HG02759 (cell line): Measurements from ENCODE around the gene LTBP3.
"Not testable (repeated sequence)": the region's sequence is repeated elsewhere in the genome, so short reads cannot be mapped to it uniquely, and the experiment has no call there.

Source experiments
- ATAC-seq: cut with Tn5 transposase; IDR thresholded peaks from one replicate; pipeline ENCODE4 v1.9.1; 2021; ENCODE audit warnings: mild to moderate bottlenecking, moderate library complexity; ENCODE audit not compliant: unreplicated experiment

The LTBP3 gene

DNA sequence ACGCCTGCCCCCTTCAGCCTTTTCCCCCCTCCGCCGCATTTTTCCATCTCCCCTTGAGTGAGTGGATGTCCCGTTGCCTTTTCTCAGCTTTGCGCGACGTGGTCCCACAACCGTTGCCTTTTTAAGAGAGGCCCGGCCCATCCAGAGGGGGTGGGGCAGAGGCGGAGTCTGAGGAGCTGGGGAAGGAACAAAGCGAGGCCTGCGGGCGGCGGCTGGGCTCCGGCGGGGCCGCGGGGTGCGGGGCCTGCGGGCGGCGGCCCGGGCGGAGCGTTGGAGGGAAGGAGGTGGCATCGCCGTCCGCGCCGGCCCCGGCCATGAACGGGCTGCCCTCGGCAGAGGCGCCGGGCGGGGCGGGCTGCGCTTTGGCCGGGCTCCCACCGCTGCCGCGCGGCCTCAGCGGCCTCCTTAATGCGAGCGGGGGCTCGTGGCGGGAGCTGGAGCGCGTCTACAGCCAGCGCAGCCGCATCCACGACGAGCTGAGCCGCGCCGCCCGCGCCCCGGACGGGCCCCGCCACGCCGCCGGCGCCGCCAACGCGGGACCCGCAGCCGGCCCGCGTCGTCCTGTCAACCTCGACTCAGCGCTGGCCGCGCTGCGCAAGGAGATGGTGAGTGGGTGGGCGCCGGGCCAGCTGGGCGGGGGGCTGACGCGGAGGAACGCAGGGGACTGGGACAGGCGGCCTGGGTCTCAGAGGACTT, 14.3 kb upstream of the LTBP3 start, which contains the start of gene FAM89B:
Gene FAM89B, plus strand, starts transcription at position 183 of the 696 bp plus-strand sequence. Its CDS starts 132 bp downstream, at position 315.
- ATAC-seq, result no peak

DNA sequence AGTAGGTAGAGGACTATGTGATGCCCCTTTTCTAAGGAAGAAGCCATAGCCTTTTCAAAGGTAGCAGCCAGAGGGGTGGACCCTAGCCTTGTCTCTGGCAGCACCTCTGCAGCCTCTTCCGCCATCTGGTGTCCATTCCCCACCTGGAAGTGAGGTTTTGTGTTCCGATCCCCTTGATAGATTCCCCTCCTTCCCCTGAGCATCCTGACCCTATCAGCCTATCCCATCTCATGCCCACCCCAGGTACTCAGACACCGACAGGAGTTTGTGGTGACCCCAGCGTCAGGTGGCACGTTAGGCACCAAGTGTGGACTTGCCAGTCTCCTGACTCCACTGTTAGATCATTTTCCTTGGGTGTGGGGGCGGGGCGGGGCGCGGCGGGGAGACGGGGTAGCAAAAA, 13.8 kb upstream of the LTBP3 start:
- no peak for ATAC-seq

DNA sequence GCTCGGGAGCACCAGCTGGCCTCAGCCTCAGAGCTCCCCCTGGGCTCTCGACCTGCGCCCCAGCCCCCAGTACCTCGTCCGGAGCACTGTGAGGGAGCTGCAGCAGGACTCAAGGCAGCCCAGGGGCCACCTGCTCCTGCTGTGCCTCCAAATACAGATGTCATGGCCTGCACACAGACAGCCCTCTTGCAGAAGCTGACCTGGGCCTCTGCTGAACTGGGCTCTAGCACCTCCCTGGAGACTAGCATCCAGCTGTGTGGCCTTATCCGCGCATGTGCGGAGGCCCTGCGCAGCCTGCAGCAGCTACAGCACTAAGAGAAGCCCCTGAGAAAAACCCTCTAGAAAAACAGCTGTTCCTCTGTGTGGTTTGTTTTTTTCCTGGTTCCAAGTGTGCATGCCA, 13.3 kb upstream of the LTBP3 start:
- no peak for ATAC-seq

DNA sequence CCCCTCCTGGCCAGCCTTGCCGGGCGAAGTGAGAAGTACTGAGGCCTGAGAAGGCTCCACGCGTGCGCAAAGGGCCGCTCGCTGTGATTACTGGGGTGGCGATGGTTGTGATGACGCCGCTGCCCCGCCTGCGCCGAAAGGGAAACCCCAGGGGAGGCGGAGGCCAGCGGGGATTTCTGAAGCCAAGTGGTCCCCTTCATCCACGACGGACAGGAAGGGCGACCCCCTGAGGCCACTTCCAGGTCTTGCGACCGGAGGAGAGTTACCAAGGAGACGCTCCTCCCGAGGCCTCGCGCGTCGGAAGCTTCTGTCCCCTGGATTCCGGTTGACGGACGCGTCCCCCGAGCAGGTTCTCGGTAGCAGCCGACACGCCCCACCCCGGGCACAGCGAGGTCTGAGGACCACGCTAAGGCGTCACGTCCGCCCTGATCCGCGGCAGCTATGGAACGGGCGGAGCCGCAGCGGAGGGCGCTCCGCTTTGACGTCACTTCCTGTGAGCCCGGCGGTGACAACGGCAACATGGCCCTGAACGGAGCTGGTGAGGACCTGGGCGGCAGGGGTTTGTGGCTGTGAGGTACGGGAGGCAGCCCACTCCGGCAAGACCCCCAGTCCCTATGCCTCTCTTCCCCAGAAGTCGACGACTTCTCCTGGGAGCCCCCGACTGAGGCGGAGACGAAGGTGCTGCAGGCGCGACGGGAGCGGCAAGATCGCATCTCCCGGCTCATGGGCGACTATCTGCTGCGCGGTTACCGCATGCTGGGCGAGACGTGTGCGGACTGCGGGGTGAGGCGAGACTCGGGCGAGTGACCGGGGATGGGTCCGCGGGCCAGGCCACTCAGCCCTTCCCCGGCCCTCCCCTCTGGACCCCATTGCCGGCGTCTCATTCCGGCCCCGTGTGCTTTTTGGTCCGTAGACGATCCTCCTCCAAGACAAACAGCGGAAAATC, 12.1 kb upstream of the LTBP3 start, which contains the start of gene ZNRD2:
Gene ZNRD2, plus strand, starts transcription at position 505 of the 946 bp plus-strand sequence. Its CDS starts 15 bp downstream, at position 520.
- ATAC-seq, result peak; percentile 69

DNA sequence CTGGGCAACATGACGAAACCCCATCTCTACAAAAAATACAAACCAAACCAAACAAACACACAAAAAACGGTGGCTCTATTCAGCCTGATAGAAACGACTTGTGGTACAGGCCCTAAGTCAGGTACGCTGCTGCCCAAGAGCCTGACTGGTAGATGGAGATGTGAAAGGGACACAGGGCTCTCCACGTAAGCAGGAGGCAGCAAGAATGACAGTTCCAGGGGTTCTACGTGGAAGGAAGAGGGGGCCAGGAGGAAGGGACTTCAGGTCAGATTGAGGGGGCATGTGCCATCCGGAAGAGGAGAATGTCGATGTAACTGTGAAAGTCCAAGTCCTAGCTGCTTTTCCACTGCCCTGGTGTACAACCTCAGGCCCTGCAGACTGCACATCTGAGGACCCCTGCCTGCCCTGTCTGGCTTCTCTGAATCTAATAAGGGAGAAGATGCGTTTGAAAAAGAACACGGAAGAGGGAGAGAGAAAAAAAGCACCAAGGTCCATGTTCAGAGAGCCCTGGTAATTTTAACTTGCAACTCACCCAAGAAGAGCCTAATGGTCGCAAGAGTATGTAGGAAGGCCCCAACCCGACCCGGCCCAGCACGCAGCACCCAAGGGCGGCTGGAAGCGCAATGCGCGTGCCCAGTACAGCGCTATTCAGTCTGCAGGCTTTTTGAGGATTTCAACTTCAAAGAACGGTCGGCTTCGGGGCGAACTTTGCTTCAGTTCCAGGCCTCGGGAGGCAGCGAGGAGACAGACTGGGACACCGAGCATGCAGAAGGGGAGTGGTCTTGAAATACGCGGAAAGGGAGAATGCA, 11.2 kb upstream of the LTBP3 start:
- ATAC-seq, result no peak

DNA sequence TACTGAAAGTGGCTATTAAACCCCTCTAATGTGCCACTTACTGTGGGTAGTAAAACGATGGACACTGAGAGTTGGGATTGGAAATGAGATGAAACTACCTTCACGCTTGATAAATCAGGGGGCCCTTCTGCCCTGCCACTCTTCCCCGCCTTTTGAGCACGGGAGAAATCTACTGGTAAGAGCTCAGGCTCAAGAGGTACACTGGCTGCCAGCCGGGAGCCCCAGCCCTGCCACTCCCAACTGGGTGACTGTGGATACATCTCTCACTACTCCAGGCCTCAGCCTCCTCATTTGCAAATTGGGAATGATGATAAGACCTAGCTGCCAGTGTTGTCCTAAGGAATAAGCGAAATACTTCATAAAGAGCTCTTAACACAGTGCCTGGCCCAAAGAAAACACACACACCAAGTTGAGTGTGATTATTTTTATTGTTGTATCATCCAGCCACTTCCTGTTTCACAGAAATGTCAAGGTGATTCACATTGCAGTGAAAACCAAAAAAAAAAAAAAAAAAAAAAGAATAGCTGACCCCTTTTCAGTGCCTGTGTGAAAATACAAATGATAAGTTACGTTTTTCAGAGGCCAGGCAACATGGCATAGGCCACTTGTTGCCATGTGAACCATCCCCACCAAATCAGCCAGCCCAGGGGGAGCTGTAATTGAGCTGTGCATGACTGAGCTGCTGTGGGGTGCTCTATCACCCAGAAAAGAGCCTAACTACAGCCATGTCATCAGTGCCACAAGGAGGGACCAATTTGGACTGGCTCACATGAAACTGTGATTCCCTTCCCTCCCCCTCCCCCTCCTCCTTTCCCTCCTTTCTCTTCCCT, 7.7 kb upstream of the LTBP3 start:
- no peak for ATAC-seq

DNA sequence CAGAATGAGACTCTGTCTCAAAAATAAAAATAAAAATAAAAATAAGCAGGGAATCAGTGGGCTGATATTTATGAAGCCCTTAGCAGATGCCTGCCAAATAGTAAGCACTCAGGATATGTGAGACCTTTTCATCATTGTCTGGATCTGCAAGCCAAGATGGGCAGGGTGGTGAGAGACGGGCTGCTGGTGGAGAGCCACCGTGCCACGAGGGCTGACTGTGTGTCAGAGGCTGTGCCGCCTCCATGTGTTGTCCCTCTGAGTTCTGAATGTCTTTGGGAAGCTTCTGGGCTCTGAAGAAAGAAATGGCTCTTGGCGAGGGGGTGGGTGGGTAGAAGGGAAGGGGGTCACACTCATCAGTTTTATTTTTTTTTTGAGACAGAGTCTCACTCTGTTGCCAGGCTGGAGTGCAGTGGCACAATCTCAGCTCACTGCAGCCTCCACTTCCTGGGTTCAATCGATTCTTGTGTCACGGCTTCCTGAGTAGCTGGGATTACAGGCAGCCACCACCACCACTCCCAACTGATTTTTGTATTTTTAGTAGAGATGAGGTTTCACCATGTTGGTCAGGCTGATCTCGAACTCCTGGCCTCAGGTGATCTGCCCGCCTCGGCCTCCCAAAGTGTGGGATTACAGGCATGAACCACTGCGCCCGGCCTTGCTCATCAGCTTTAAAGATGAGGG, 6.9 kb upstream of the LTBP3 start:
- not testable (repeated sequence) for ATAC-seq

DNA sequence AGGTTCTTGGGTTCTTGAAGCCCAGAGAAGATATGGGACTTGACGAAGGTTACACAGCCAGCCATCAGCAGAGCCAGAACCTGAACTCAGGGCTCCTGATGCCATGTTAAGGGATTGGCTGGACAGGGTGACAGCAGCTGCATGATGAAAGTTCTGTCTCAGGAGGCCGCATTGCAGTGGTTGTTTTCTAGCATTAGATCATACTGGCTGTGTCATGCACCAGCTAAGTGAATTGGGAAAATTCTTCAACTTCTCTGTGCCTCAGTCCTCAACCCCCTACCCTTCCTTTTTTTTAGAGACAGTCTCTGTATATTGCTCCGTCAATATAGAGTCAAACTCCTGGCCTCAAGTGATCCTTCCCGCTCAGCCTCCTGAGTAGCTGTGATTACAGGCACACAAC, 5.4 kb upstream of the LTBP3 start:
- ATAC-seq, result no peak

DNA sequence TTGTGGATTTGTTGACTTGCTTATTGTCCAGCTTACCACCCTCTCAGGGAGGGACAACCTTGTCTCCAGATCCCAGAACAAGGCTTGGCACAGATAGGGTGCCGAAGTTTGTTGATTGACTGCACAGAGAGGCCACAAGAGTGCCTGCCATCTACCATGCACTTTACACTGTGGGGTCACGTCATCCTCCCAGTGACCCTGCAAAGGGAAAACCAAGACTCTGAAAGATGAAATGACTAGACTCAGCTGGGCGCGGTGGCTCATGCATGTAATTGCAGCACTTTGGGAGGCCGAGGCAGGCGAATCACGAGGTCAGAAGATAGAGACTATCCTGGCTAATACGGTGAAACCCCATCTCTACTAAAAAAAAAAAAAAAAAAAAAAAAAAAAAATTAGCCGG, 4.6 kb upstream of the LTBP3 start:
- no peak for ATAC-seq

DNA sequence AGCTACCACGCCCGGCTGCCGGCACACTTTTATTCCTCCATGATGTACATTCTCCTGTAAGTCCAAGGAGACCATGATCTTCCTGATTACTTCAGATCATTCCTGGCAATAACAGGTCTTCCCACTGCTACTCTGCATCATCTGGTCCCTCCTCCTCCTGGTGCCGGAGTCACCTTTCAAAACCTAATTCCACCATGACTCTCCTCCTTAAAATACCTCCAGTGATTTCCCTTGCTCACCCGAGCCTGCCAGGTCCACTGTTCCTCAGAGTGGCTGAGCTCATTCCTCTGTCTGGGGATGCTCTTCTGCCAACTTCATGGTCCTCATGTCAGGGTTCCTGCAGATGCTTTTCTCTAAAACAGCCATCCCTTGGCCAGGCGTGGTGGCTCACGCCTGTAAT, 3.9 kb upstream of the LTBP3 start:
- no peak for ATAC-seq

DNA sequence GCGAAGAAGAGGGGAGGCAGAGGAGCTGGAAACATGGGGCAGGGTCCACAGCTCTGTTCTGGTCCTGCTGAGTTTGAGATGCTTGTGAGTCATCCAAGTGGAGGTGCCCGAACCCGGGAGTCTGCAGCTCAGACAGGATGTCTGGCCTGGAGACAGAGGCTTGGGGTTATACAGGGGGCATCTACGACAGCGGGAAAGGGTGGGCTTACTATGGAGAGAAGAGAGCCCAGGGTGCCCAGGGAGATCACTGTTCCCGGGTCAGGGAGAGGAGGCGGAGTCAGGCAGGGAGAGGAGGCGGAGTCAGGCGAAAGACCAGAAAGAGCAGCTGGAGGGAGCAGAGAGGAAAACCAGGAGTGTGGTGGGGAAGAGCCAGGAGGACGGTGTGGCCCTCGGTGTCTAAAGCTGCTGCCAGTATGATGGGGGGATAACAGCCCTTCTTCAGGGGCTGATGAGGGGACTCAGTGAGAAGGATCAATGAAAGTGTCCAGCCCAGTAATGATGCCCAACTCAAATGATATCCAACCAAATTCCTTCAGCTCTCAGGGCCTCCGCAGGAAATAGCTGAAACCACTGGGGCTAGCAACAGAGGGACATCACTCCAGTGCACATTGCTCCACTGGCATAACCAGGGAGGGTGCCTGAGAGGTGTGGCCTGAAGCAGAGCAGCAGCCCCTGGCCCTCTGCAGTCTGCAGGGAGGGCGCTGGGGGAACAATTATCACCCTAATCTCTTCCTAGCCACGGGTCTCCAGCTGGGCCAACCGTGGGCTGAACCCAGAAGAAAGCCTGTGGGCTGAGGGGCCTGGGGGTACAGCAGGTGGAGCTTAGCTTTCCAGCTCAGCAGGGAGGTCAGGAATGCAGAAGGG, 2.6 kb upstream of the LTBP3 start:
- ATAC-seq, result no peak

DNA sequence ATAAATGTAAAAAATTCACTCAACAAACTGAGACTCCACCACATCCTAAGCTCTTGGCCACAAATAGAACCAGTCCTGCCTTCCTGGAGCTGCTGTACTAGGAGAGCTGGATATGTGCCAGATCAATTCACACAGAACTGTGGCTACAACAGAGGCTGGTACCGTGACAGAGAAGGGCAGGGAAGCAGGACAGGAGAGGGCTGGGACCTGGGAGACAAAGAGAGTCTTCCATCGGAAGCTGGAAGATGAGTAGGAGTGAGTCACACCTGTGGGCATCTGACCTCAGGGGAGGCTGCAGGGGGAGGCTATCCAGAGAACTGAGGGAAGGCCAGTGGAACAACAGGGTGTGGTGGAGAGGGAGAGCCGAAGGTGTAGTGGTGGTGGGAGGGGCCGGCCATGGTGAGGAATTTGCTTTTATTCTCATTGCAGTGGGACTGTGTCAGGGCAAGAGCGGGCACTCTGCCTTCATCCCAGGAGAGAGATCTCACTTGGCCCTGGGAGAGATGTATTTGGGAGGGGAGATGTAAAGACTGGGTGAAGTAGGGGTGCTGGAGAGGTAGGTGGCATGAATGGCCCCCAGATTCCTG, 1.9 kb upstream of the LTBP3 start:
- ATAC-seq, result no peak

DNA sequence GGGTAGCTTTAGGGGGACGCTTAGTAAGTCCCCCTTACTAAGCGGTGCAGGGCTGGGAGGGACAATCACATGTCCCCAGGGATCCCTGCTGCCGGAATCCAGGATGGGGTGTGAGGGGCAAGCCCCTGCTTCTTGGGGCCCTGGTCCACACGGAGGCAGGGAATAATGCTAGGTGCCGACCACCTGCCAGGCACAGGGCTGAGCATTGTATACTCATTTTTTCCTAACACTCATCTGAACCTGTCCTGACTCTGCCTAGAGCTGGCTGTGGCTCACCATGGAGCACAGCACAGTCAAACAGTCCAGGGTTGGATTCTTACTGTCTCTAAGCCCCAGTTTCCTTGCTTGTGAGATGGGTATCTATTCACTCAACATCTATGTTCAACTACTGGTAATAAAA, 1.4 kb upstream of the LTBP3 start:
- no peak for ATAC-seq

DNA sequence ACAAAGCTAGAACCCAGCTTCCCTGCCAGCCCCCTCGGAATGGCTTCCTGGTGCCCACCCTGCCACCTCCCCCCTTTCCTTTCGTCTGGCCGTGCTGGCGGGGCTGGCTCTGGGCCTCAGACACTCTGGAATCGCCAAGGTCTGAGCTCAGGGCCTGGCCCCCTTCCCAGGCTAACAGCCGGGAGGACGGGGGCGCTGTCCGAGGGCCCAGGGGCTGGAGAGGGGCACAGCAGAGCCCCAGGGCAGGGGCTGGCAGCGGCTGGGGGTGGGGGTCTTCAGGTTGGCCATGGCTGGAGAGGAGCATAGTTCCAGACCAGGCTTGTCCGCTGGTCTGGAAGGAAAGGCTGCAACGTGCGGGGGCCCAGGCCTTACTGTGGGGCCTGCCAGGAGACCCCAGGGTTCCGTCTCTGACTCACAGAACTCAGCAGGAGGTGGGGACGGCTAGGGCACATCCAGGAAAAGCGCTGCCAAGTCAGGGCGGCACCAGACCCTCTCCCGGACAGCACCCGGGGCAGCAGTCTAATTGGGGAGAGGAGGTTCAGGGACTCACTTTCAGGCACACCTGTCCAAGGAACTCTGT, 861 bp upstream of the LTBP3 start:
- no peak for ATAC-seq

DNA sequence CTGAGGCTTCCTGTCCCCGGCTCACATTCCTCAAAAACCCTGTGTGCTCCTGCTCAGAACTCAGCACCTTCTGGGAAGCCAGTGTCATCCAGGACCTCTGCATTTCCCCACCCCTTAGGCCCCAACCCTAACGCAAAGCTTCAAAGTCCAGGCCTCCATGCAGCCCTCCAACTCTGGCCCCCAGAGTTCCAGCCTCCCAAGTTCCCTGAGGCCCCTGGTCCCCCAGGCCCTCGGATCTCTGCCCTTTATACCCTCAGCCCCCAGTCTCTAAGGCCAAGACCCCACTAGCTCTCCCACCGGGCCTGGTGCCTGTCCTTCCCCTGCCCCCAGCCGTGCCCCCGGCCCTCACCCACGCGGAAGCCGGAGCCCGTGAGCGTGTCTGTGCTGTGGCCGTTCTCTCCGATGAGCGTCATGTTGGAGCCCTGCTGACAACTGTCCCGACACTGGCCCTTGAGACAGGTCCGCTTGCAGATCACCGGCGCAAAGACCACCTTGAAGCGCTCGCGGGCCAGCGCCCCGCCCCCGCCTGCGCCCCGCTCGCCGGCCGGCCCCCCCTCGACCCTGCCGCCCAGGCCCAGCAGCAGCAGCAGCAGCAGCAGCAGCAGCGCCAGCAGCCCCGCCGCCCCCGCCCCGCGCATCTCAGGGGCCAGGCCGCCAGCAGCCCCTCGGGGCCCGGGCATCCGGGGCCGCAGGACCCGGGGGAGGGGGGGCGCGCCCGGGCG, 718 bp downstream of the LTBP3 start:
- ATAC-seq, result no peak

DNA sequence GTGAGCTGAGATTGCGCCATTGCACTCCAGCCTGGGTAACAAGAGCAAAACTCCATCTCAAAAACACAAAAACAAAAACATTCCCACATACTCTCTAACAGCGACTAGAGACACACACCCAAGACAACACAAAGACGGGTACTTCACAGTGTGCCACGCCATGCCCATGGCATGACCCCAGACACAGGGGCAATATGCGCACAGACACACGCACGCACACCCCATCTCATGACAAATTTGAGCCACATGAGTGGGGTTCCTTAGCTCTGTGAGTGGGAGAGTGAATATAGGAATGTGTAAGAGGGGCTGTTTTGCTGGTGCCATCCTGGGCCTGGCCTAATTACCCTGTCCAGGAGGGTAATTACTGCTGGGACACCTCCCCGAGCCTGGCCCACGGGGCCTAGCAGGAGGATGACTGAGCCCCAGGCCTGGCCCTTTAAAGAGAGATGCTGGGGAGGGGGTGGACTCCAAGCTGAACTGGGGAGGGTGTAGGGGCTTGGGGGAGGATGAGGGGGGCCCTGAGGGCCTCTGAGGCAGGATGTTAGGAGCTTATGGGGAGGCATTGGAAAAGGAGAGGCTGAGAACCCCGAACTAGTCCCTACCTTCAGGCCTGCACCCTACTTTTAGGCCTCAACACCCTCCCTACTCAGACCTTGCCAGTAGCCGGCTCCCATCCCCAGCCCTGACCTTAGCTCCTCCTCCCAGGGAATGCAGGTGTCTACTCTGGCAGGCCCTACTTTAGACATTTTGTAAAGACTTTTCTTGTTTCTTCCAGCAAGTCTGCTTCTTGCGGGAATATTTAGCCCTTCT, 1.5 kb downstream of the LTBP3 start:
- ATAC-seq, result no peak
